ENCODE measurements around the gene MIDN.

Gene MIDN

GRCh38 chr19:1252821-1253513 lies 4.6 kb downstream of the MIDN start:
- Histone ChIP-seq H2BK12ac (ENCODE audit: low read length) (peak overlapping the region; percentile 30), H3K79me2 (ENCODE audit: control insufficient read depth, insufficient read depth, low read length, poor library complexity) (peaks cover 40% of the 10 kb centered on the region), H3K36me3 (ENCODE audit: control insufficient read depth in 1 of 2, insufficient read depth in 2 of 2, low read length in 2 of 2) (peaks cover 72 to 77% of the 10 kb centered on the region in 2 experiments), H2BK120ac (ENCODE audit: insufficient read depth, low read length, poor library complexity) (peak overlapping the region; percentile 69), H3K9me3 (ENCODE audit: insufficient read depth, low read depth, low read length) (no peaks in the 10 kb centered on the region), H3K4me2 (ENCODE audit: low read length) (peak overlapping the region; percentile 76), H4K12ac (ENCODE audit: low read depth, low read length) (no peak overlapping the region), H3K4ac (ENCODE audit: low read depth, low read length) (peak overlapping the region; percentile 97), H2AFZ (ENCODE audit: insufficient read depth, low read length, poor library complexity) (no peak overlapping the region), H3K27me3 (ENCODE audit: insufficient read depth, low read length) (no peaks in the 10 kb centered on the region), H4K8ac (ENCODE audit: low read depth, low read length) (peak overlapping the region; percentile 55), H2AK5ac (ENCODE audit: low read length) (no peak overlapping the region), H3K4me1 (ENCODE audit: control insufficient read depth in 1 of 2, insufficient read depth in 2 of 2, low read length in 2 of 2) (peaks cover 14 to 15% of the 10 kb centered on the region in 2 experiments), H3K79me1 (ENCODE audit: low read length) (peaks cover 43% of the 10 kb centered on the region), H4K91ac (ENCODE audit: low read depth, low read length) (peak overlapping the region; percentile 85), H3K27ac (ENCODE audit: low read depth, low read length) (peak overlapping the region; percentile 92), H3K4me3 (ENCODE audit: low read depth, low read length) (no peak overlapping the region), H2BK5ac (ENCODE audit: low read depth, low read length, poor library complexity) (peak overlapping the region; percentile 80), H3K14ac (ENCODE audit: low read length) (peak overlapping the region; percentile 90), H3K23ac (ENCODE audit: low read length) (no peak overlapping the region), H3K9ac (ENCODE audit: low read length) (no peak overlapping the region), H3K18ac (ENCODE audit: low read length) (peak overlapping the region; percentile 95)
- peak; percentile 81 to 82 for DNase-seq
- no CpG with 5 or more reads among the region's 26 CpGs for WGBS (ENCODE audit: extremely low coverage, insufficient coverage, insufficient read length)

- peaks cover 75 to 82% of the 10 kb centered on the region in 2 experiments for H3K36me3 ChIP-seq (ENCODE audit: control insufficient read depth in 1 of 2, insufficient read depth in 2 of 2, low read length in 2 of 2)
- no peak overlapping the region for H2AFZ ChIP-seq (ENCODE audit: insufficient read depth, low read length, poor library complexity)
- H3K4me1 ChIP-seq (ENCODE audit: control insufficient read depth in 1 of 2, insufficient read depth in 2 of 2, low read length in 2 of 2), result peaks cover 12% of the 10 kb centered on the region in 2 experiments
- H4K12ac ChIP-seq (ENCODE audit: low read depth, low read length), result no peak overlapping the region
- H3K27ac ChIP-seq (ENCODE audit: low read depth, low read length), result peak overlapping the region; percentile 92
- peaks cover 37% of the 10 kb centered on the region for H3K79me2 ChIP-seq (ENCODE audit: control insufficient read depth, insufficient read depth, low read length, poor library complexity)
- H3K4me2 ChIP-seq (ENCODE audit: low read length), result peak overlapping the region; percentile 37
- WGBS (ENCODE audit: extremely low coverage, insufficient coverage, insufficient read length), result no CpG with 5 or more reads among the region's 23 CpGs
- peak overlapping the region; percentile 38 for H2BK5ac ChIP-seq (ENCODE audit: low read depth, low read length, poor library complexity)
- no peak overlapping the region for H2AK5ac ChIP-seq (ENCODE audit: low read length)
- H3K14ac ChIP-seq (ENCODE audit: low read length), result no peak overlapping the region
- no peaks in the 10 kb centered on the region for H3K9me3 ChIP-seq (ENCODE audit: insufficient read depth, low read depth, low read length)
- H3K79me1 ChIP-seq (ENCODE audit: low read length), result peaks cover 37% of the 10 kb centered on the region
- no peak overlapping the region for H3K4me3 ChIP-seq (ENCODE audit: low read depth, low read length)
- peak overlapping the region; percentile 45 for H4K91ac ChIP-seq (ENCODE audit: low read depth, low read length)
- peak in 1 of 2 donors; percentile 82 for DNase-seq
- no peaks in the 10 kb centered on the region for H3K27me3 ChIP-seq (ENCODE audit: insufficient read depth, low read length)
- H3K18ac ChIP-seq (ENCODE audit: low read length), result peak overlapping the region; percentile 18
- H4K8ac ChIP-seq (ENCODE audit: low read depth, low read length), result peak overlapping the region; percentile 42
- no peak overlapping the region for H2BK120ac ChIP-seq (ENCODE audit: insufficient read depth, low read length, poor library complexity)
- peak overlapping the region; percentile 97 for H3K4ac ChIP-seq (ENCODE audit: low read depth, low read length)
- H2BK12ac ChIP-seq (ENCODE audit: low read length), result no peak overlapping the region
- H3K9ac ChIP-seq (ENCODE audit: low read length), result no peak overlapping the region
- H3K23ac ChIP-seq (ENCODE audit: low read length), result no peak overlapping the region
Measured at GRCh38 chr19:1253514-1254080, 5.2 kb downstream of the MIDN start.

DNA sequence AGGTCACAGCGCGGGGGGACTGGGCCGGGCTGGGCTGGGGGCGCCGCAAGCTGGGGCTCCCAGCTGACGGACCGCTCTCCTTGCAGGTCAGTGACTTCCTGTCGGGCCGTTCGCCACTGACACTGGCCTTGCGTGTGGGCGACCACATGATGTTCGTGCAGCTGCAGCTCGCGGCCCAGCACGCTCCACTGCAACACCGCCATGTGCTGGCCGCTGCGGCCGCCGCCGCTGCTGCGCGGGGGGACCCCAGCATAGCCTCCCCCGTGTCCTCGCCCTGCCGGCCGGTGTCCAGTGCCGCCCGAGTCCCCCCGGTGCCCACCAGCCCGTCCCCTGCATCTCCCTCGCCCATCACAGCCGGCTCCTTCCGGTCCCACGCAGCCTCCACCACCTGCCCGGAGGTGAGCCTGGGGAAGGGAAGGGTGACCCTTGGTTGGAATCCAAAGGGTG lies 5.7 kb downstream of the MIDN start:
- H2BK120ac ChIP-seq (ENCODE audit: insufficient read depth, low read length, poor library complexity), result peak overlapping the region; percentile 5
- no CpG with 5 or more reads among the region's 37 CpGs for WGBS (ENCODE audit: extremely low coverage, insufficient coverage, insufficient read length)

GRCh38 chr19:1254530-1255185 lies 6.3 kb downstream of the MIDN start:
- Histone ChIP-seq H3K79me2 (ENCODE audit: control insufficient read depth, insufficient read depth, low read length, poor library complexity) (peaks cover 34% of the 10 kb centered on the region), H3K9ac (ENCODE audit: low read length) (no peak overlapping the region), H4K12ac (ENCODE audit: low read depth, low read length) (no peak overlapping the region), H4K91ac (ENCODE audit: low read depth, low read length) (no peak overlapping the region), H2AK5ac (ENCODE audit: low read length) (no peak overlapping the region), H2BK120ac (ENCODE audit: insufficient read depth, low read length, poor library complexity) (no peak overlapping the region), H3K4me1 (ENCODE audit: control insufficient read depth in 1 of 2, insufficient read depth in 2 of 2, low read length in 2 of 2) (peaks cover 17 to 19% of the 10 kb centered on the region in 2 experiments), H3K27me3 (ENCODE audit: insufficient read depth, low read length) (no peaks in the 10 kb centered on the region), H3K4me2 (ENCODE audit: low read length) (no peak overlapping the region), H2BK12ac (ENCODE audit: low read length) (no peak overlapping the region), H3K79me1 (ENCODE audit: low read length) (peaks cover 35% of the 10 kb centered on the region), H3K9me3 (ENCODE audit: insufficient read depth, low read depth, low read length) (no peaks in the 10 kb centered on the region), H3K36me3 (ENCODE audit: control insufficient read depth in 1 of 2, insufficient read depth in 2 of 2, low read length in 2 of 2) (peaks cover 75 to 84% of the 10 kb centered on the region in 2 experiments), H3K4ac (ENCODE audit: low read depth, low read length) (no peak overlapping the region), H2AFZ (ENCODE audit: insufficient read depth, low read length, poor library complexity) (no peak overlapping the region), H3K4me3 (ENCODE audit: low read depth, low read length) (no peak overlapping the region), H3K27ac (ENCODE audit: low read depth, low read length) (peak overlapping the region; percentile 92), H3K14ac (ENCODE audit: low read length) (no peak overlapping the region), H2BK5ac (ENCODE audit: low read depth, low read length, poor library complexity) (no peak overlapping the region), H4K8ac (ENCODE audit: low read depth, low read length) (no peak overlapping the region), H3K18ac (ENCODE audit: low read length) (peak overlapping the region; percentile 6), H3K23ac (ENCODE audit: low read length) (no peak overlapping the region)
- no peak for DNase-seq
- WGBS (ENCODE audit: extremely low coverage, insufficient coverage, insufficient read length), result no CpG with 5 or more reads among the region's 20 CpGs

More for the DNA sequence above, 5.7 kb downstream of the MIDN start:
- no peaks in the 10 kb centered on the region for H3K9me3 ChIP-seq (ENCODE audit: insufficient read depth, low read depth, low read length)
- no peaks in the 10 kb centered on the region for H3K27me3 ChIP-seq (ENCODE audit: insufficient read depth, low read length)
- peak overlapping the region; percentile 20 for H3K4ac ChIP-seq (ENCODE audit: low read depth, low read length)
- H3K14ac ChIP-seq (ENCODE audit: low read length), result no peak overlapping the region
- peaks cover 75 to 84% of the 10 kb centered on the region in 2 experiments for H3K36me3 ChIP-seq (ENCODE audit: control insufficient read depth in 1 of 2, insufficient read depth in 2 of 2, low read length in 2 of 2)
- peak overlapping the region; percentile 45 for H4K91ac ChIP-seq (ENCODE audit: low read depth, low read length)
- DNase-seq, result no peak
- no peak overlapping the region for H2AFZ ChIP-seq (ENCODE audit: insufficient read depth, low read length, poor library complexity)
- H2BK12ac ChIP-seq (ENCODE audit: low read length), result no peak overlapping the region
- peaks cover 34% of the 10 kb centered on the region for H3K79me2 ChIP-seq (ENCODE audit: control insufficient read depth, insufficient read depth, low read length, poor library complexity)
- H3K4me3 ChIP-seq (ENCODE audit: low read depth, low read length), result no peak overlapping the region
- peaks cover 33% of the 10 kb centered on the region for H3K79me1 ChIP-seq (ENCODE audit: low read length)
- H2AK5ac ChIP-seq (ENCODE audit: low read length), result no peak overlapping the region
- H4K8ac ChIP-seq (ENCODE audit: low read depth, low read length), result no peak overlapping the region
- no peak overlapping the region for H3K23ac ChIP-seq (ENCODE audit: low read length)
- no peak overlapping the region for H3K9ac ChIP-seq (ENCODE audit: low read length)
- peak overlapping the region; percentile 92 for H3K27ac ChIP-seq (ENCODE audit: low read depth, low read length)
- H3K4me1 ChIP-seq (ENCODE audit: control insufficient read depth in 1 of 2, insufficient read depth in 2 of 2, low read length in 2 of 2), result peaks cover 12 to 14% of the 10 kb centered on the region in 2 experiments
- H4K12ac ChIP-seq (ENCODE audit: low read depth, low read length), result no peak overlapping the region
- no peak overlapping the region for H3K4me2 ChIP-seq (ENCODE audit: low read length)
- peak overlapping the region; percentile 18 for H3K18ac ChIP-seq (ENCODE audit: low read length)
- H2BK5ac ChIP-seq (ENCODE audit: low read depth, low read length, poor library complexity), result no peak overlapping the region

All from trophoblast cell (in vitro differentiated cells and primary cell).